IPS DF 4.7 (cell line): ENCODE results near the gene PRIM1.
A peak's percentile ranks its signal among the peaks of the same experiment; 100 is the strongest.
"Not testable (repeated sequence)": the region's sequence is repeated elsewhere in the genome, so short reads cannot be mapped to it uniquely, and the experiment has no call there.

ENCODE experiments used
- DNase-seq: peaks from one replicate; pipeline ENCODE4 v3.0.0-alpha.2; 2013; ENCODE audit warnings: low spot score; ENCODE audit errors: extremely low read depth

PRIM1 gene

DNA sequence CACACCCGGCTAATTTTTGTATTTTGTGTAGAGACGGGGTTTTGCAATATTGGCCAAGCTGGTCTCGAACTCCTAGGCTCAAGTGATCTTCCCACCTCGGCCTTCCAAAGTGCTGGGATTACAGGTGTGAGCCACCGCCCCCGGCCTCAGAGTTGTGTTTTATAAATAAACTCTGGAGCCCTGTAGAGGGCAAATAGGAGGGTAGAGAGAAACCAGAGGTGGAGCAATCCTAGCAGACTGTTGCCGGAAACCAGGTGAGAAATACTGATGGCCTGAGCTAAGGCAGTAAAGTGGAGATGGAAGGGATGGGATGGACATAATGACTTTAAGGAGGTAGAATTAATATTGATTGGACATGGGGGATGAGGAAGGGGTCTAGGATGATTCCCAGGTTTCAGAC, 8.3 kb upstream of the PRIM1 start:
- no peak for DNase-seq

DNA sequence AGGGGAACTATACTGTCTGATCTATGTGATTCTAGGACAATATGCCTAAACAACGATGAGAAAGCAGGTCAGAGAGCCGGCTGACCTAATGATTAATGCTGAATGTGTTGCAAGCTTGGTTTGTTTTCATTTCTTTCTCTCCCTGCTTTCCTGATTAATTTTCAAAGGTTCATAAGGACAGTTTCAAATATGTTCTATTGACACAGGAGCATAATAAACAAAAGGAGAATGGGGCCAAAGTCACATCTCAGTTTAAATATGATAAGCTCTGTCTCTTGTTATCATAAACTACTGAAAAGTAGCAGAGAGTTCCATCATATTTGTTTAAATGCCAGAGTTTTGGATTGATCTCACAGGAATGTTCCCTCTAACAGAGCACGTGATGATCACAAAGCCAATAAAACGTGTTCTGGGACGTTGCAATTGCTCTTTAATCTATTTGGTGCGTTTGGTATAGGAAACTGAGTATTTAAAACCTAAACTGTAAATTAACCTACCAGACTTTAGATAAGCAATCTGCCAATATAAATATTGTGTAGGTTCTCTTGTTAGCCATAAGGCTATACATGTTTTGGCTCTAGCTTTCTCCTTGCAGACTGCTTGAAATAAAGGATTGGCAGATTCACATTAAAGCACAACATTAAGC, 7.3 kb upstream of the PRIM1 start:
- no peak for DNase-seq

DNA sequence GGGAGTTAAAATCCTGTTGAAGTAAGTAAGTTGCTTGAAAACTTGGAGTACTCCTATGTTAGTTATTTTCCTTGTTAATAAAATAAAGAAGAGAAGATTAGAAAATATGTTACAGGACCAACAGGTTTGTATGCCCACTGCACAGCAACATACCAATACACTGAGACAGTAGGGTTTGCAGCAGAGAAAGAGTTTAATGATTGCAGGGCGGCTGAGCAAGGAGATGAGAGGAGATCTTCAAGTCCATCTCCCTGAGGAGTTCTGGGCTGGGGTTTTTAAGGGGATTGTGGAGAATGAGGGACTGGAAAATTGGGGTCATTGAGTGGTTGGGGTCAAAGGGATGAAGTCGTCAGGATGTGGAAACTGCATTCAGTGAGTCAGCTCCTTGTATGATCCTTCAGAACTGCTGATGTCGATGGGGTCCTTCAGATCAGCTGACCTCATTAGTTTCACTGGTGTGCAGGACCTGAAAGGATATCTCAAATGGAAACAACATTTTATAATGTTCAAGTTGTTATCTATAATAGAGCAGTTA, 6.7 kb upstream of the PRIM1 start:
- DNase-seq: no peak

DNA sequence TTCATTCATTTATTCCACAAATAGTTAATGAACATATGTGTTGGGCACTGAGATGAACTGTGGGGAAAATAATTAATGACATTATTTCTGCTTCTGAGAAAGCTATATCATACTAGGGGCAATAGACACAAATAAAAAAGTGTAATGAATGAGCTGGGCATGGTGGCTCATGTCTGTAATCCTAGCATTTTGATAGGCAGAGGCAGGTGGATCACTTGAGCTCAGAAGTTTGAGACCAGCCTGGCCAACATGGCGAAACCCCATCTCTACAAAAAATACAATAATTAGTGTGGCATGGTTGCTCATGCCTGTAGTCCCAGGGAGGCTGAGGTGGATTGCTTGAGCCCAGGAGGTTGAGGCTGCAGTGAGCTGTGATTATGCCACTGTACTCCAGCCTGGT, 5.8 kb upstream of the PRIM1 start:
- DNase-seq: not testable (repeated sequence)

DNA sequence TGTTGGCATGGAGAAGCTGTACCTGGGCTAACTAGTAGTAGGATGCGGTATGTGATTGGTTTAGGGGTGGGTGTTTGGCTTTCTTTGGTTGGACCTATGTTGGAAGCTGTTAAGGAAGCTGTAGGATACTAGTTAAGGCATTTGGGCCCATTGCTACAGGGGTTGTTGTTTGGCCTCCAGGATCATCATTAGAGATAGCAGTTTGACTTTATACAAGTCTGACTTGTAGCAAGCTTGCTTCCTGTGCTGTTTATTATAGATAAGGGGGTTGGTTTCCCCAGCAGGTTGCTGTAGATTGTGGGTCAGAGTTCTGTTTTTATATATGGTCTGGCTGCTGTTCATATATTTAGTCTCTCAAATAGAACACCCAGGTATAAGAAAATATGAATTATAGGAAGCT, 1.4 kb upstream of the PRIM1 start:
- no peak for DNase-seq

DNA sequence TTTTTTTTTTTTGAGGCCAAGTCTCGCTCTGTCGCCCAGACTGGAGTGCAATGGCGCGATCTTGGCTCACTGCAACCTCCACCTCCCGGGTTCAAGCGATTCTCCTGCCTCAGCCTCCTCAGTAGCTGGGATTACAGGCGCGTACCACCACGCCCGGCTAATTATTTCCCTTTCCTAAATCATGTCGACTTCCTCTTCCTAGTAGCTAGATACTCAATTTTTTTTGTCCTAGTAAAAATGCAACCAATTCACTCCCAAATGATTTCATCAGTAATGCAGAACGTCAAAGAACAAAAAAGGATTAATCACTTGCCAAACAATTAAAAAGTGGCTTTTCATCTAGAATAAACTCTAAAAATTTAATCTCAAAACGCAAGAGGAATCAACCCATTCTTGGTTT, 1.5 kb downstream of the PRIM1 start:
- not testable (repeated sequence) for DNase-seq

DNA sequence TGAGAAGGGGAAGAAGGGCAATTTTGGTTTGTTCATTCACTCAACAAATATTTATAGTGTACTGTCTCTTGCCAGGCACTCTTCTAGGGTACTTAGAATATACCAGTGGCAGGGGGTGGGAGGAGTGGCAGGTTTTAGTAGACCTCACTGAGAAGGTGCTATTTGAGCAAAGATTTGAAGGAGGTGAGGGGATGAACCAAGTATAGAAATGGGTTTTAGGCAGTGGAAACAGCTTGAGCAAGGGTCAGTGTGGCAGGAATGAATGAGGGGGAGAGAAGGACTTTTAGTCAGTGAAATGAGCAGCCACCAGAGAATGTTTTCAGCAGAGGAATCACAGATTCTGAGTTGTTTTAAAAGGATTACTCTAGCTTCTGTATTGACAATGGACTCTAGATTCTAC, 2.3 kb downstream of the PRIM1 start:
- DNase-seq: no peak

DNA sequence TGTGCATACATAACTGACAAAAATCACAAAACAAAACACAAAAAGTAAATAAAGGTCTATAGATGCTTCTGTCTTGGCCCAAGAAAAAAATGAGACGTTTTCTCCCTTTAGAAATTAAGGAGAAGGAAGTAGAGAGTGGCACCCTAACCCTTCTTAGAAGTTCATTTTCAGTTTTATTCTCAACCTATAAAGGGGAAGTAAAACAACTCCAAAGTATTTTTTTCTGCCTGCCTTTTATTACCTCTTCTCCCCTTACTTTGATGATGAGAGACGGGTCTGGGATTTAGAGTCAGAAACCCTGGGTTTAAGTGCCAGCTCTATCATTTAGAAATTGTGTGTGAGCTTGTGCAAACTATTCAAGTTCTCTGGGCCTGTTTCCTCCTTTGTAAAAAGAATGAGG, 2.8 kb downstream of the PRIM1 start:
- DNase-seq: no peak

DNA sequence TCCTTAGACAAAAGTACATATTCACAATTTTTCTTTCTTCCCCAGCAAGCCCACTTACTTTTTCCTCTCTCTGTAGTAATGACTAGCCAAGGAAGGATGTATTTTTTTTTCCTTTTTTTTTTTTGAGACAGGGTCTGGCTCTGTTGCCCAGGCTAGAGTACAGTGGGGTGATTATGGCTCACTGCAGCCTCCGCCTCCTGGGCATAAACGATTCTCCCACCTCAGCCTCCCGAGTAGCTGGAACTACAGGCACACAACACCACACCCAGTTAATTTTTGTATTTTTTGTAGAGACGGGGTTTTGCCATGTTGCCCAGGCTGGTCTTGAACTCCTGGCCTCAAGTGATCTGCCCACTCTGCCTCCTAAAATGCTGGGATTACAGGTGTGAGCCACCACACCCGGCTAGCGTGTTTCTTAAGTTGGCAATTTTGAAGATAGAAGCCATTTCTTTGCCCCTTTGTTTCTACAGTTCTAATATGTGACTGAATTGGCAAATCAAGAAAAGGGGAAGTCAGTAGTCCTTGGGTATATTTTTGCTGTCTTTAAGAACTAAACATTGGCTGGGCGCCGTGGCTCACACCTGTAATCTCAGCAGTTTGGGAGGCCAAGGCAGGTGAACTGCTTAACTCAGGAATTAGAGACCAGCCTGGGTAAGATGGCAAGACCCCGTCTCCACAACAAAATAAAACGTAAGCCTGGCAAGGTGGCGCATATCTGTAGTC, 23.8 kb downstream of the PRIM1 start:
- no peak for DNase-seq

DNA sequence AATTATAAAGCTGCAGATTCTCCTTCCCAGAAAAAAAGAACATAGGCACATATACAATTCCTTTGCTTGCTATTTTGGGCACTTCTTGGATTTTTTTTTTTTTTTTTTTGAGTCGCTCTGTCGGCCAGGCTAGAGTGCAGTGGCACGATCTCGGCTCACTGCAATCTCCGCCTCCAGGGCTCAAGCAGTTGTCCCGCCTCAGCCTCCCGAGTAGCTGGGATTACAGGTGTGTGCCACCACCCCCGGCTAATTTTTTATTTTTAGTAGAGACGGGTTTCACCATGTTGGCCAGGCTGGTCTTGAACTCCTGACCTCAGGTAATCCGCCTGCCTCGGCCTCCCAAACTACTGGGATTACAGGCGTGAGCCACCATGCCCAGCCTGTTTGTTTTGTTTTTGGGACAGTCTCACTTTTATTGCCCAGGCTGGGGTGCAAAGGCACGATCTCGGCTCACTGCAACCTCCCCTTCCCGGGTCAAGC, 25.9 kb downstream of the PRIM1 start:
- not testable (repeated sequence) for DNase-seq

DNA sequence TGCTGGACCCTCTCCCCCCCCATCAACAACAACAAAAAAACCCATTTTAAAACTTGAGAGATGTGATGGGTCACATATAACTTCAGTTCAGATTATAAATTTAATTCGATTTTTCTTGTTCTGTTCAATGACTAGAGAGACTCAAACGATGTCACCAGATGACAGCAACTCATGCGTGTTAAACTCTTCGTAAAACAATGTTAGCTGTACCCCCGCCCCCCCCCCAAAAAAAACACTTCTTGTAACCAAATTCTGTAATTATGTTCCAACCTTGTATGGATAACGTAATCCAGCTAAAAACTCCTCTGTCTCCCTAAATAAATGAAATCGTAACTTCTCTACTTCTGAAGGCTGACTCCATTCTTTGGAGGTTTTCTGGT, 26.4 kb downstream of the PRIM1 start:
- no peak for DNase-seq

DNA sequence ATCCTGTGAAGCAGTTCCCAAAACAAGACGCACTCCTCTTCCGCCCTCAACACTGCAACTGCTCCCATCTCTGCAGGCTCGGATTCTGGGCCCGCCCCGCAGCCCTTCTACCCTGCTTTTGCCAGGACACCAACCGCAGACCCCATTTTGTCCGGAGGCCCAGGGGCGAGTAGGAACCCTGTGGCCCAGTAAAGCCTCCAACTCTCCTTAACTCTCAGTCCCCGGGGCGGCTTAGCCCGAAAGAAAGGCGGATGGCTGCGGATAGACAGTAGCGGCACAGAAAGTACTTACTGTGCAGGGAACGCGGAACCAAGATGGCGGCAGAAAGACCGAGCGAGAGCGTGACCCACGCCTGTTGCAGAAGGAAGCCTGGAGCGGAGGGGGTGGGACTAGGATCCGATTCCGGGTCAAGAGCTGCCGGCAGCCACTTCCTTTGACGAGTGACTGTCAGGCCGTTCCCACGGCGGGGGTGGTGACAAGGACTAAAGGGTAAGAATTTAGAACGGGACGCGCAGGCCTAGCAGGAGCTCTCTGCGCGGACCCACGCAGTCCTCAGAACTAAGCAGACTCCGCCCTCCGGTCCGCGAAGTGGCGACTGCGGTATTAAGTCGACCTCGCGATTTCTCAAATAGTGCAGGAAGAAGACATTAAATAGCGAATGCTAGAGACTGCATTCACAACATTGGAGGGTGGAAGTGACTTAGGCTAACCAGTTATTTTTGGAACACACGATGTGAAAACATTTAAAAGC, 27.0 kb downstream of the PRIM1 start, which contains the start of gene NACA:
TSS of gene NACA (minus strand) at position 328 of the 751 bp plus-strand sequence. CDS start 778 bp downstream, outside the sequence.
- peak; percentile 89 for DNase-seq

DNA sequence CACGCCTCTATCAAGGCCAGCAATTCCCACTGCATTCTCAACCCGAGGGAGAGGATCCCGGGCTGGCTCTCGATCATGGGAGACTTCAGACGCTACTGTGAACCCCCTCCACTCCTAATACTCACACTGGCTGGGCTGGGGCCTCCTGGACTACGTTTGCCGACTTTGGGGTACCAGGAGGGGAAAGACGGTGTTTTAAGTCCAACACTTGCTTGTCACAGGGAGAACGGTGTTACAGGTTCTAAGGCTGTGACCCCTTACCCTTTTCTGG, 27.5 kb downstream of the PRIM1 start:
- DNase-seq: no peak

DNA sequence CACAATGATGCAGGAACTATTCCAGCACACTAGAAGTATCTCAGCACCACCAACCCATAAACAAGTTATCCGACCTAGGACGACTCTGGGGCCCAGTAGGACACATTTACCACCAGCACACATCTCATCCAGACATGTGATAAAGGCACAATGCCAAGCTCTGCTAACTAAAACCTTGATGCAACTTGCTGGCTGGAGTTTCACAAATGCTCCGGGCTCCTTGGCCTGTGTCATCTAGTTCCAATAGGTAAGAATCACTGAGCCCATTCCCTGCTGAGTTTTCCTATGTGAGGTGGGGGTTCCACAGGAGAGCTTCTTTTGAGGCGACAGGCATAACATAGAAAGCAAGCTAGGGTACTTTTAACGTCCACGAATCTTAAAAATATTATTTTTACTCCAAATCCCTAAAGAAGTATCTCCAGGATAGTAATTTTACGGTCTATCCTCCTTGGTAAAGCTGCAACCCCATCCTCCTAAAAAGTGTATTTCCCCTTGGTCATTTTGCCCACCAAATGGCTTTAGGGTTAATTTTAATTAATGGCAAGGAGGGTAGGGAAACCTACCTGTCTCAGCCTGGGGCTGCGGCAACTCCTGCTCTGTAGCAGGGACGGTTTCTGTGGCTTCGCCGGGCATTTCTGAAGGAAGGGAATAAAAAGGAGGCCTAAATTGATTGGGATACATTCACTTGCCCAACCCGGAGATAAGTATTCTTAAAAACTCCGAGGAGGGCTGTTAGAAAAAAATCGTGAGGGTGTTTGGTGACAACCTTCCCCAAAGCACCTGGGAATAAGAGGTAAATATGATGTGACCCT, 28.0 kb downstream of the PRIM1 start:
- no peak for DNase-seq

DNA sequence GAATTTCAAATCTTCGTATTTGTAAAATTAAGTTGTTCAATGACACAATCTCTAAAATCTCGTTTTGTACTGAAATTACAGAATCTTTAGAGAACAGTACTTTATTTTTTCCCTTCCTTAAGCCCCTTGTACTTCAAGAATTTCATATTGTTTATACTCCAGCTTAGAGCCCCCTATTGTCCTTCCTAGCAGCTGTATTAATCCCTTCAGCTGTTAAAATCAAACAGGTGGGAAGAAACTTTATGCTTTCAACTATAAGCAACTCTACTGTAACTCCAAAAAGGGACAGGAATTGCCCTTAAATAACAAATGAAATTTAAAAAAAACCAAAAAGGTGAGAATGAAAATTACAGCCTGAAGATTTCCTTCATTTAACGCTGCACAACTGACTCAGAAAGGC, 28.8 kb downstream of the PRIM1 start:
- DNase-seq: no peak

DNA sequence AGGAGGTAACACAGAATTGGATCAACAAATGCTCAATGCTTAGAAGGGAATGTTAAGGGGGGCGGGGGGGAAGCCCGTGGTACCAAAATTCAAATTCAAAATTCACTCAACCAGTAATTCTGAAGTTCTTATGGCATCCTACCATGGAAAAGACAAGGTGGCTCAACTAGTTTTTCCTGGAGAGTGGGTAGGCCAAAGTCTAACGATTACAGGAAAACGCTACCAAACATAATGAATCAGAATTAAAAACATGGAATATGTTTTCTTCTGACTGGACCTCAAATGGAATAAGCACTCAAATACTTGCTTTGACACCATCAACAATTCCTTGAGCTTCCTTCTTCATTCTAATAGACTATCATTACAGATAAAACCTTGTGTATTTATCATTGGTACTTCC, 29.3 kb downstream of the PRIM1 start:
- DNase-seq: no peak

DNA sequence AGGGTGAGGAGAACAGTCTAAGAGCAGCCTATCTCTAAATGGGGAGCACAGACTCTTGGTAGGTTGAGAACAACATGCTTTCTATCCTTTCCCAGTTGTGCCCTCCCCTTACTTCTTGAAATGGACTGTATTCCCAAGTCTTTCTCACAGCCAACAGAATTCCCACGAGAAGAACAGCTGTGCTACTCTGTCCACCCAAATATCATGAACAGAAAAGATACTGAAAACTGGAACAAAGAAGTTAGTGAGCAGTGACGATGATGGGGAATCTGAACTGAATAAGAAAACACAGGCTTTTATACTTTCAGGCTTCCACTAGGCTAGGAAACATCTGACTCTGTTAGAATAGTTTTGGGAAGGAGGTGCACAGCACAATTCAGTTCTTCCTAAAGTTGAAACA, 30.4 kb downstream of the PRIM1 start:
- DNase-seq: no peak

DNA sequence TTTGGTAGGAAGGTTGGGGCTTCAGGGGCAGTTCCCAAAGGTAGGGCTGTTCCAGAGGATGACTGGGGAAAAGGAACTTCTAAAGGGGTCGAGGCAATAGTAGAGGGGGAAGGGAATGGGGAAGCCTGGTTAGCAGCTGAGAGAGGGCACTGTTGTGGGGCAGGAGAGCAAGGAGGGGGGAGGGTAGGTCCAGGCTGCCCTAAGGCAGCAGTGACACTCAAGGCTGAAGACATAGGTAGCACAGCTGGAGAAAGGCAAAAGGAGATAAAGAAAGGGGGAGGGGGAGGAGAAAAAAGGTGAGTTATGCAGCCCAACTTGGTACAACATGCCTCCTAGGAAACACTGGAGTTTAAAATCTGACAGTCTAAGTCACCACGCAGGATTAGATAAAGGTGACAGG, 30.9 kb downstream of the PRIM1 start:
- no peak for DNase-seq

DNA sequence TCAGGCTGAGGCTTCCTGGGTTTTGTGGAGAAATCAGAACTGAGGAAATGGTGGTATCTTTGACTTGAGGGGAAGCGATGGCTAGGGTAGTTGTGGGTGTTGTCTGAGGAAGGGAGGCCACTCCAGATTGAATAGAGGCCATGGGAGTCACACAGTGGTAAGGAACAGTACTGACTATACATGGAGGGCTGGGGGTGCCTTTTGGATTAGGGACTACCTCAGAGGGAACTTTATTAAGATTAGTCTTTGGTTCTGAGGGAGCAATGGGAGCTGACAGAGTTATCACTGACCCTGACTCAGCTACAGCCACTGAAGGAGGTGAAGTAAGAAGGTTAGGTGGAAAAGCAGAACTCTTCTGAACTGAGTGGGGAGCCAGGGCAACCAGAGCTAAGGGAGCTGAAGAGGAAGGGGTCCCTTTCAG, 31.4 kb downstream of the PRIM1 start:
- DNase-seq: no peak

DNA sequence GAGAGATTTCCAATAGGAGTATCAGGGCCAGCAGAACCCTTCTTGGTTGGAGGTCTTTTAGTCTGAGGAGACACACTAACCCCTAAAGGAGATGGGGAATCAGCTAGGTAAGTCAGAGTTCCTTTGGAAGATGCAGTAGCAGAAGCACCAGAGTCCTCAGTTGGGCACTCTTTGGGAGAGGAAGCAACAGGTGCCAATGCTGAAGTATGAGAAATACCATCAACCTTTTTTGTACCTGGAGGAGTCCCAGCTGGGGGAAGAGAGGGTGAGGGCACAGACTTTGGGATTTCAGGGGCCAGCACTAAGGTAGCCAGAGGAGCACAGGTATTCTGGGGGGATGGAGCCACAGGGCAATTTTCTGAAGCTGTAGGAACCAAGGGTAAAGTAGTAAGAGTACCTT, 33.1 kb downstream of the PRIM1 start:
- DNase-seq: no peak

DNA sequence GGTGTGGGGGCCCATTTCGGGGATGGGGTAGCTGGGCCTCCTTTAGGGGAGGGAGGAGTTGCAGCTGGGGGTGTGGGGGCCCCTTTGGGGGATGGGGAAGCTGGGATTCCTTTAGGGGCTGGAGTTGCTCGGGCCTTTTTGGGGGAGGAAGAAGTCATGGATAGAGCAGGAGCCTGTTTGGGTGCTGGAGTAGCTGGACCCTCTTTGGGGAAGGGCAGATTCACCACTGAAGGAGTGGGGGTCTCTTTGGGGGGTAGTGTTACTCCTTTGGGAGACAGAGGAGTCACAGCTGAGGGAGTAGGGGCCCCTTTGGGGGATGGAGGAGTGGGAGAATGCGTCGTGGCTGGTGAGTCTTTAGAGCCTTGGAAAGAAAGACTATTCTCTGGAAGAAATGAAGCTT, 33.5 kb downstream of the PRIM1 start:
- no peak for DNase-seq

DNA sequence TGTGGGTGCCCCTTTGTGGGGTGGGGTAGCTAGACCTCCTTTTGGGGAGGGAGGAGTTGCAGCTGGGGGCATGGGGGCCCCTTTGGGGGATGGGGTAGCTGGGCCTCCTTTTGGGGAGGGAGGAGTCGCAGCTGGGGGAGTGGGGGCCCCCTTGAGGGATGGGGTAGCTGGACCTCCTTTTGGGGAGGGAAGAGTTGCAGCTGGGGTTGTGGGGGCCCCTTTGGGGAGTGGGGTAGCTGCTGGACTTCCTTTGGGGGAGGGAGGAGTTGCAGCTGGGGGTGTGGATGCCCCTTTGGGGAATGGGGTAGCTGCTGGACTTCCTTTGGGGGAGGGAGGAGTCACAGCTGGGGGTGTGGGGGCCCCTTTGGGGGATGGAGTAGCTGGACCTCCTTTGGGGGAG, 34.0 kb downstream of the PRIM1 start:
- DNase-seq: no peak
